Adrenal gland (tissue), 12 donors: Measurements from ENCODE around the gene ASPHD1. TPM values are rescaled to one million over a fixed set of nuclear protein-coding genes. Genes with fewer than 3 reads are reported as not detected.
A peak's percentile ranks its signal among the peaks of the same experiment; 100 is the strongest.

Experiments
- DNase-seq, 7 donors: peaks; one replicate each; pipeline ENCODE4 v3.0.0-alpha.2; 2019 to 2020
- H3K27ac ChIP-seq, 5 donors: fragments of 200-600 bp; sonication (generic) in 4 of 5; 1 replicate in 3 of 5; 2 replicates in 2 of 5; pipeline versions ENCODE4 v1.5.1 to v1.8.0; 2016 to 2020; ENCODE audit warnings: mild to moderate bottlenecking in 1 of 5
- H3K27me3 ChIP-seq: fragments of 200-600 bp; 2 replicates; pipeline ENCODE4 v1.8.0; 2021
- H3K36me3 ChIP-seq, 2 donors: fragments of 200-600 bp; replicated peaks in 1 of 2; 1 replicate in 1 of 2; 2 replicates in 1 of 2; pipeline versions ENCODE4 v1.5.1 to v1.8.0; 2018 to 2022
- H3K4me1 ChIP-seq, 2 donors: fragments of 200-600 bp; replicated peaks in 1 of 2; 1 replicate in 1 of 2; 2 replicates in 1 of 2; pipeline versions ENCODE4 v1.5.1 to v1.8.0; 2018 to 2021
- H3K4me3 ChIP-seq, 4 donors: fragments of 200-600 bp; sonication (generic) in 3 of 4; one replicate each; pipeline ENCODE4 v1.5.1; 2016 to 2018
- H3K9me3 ChIP-seq, 3 donors: fragments of 200-600 bp; sonication (generic) in 1 of 3; replicated peaks in 1 of 3; 1 replicate in 2 of 3; 2 replicates in 1 of 3; pipeline versions ENCODE4 v1.5.1 to v1.8.0; 2016 to 2021
- POLR2A ChIP-seq, 2 donors: fragments of 450-650 bp; IDR thresholded peaks; one replicate each; pipeline ENCODE4 v1.6.1; 2017; ENCODE audit warnings: antibody characterized with exemption in 2 of 2, mild to moderate bottlenecking in 2 of 2, moderate library complexity in 1 of 2
- WGBS, 4 donors: extraction: QIAGEN DNeasy Blood & Tissue Kit in 2 of 4; methylation state at CpG; one replicate each; pipeline versions ENCODE4 v1.1.5 to v1.1.7; 2013 to 2017; 5-methylcytosine and 5-hydroxymethylcytosine counted together
- intact Hi-C, 2 donors: fragments of 100-400 bp; cut with DNase I; formaldehyde crosslinking; loops; one replicate each; pipeline versions ENCODE4 v1.14.1 to v1.15.0; 2022 to 2023
- polyA plus RNA-seq, 3 donors: library from polyadenylated mRNA; stranded (reverse); fragments of 200-250 nt in 2 of 3; fragments of 350-450 nt in 1 of 3; fragmentation: Illumina TruSeq in 1 of 3; extraction: RNeasy Lipid Tissue Mini Kit (QIAGEN cat#74804) in 1 of 3; gene quantifications; one replicate each; pipeline ENCODE4 v1.2.3, GENCODE V29; 2013 to 2014
- total RNA-seq, 9 donors: library from RNA; depleted of rRNA in 4 of 9; stranded (reverse); fragments of >200 nt in 4 of 9; fragments of 120-200 nt in 1 of 9; fragmentation: NEBNext Ultra II Directional in 1 of 9; extraction: Animal tissue kit (Norgen Biotek cat#: 25700) in 1 of 9; gene quantifications; one replicate each; pipeline versions ENCODE4 v1.1.0 to v1.2.4, GENCODE V29; 2013 to 2023
- TF ChIP-seq, protein P1 (sequence below), 6 experiments: fragments of 450-650 bp in 4 of 6; fragments of 200-600 bp in 2 of 6; sonication (generic) in 1 of 6; IDR thresholded peaks; 1 replicate in 5 of 6; 2 replicates in 1 of 6; pipeline versions ENCODE4 v1.5.1 to v1.8.0; 2016 to 2021; ENCODE audit warnings: antibody characterized with exemption in 6 of 6, mild to moderate bottlenecking in 2 of 6, moderate library complexity in 1 of 6
- donor health status: healthy with polysubstance abuse.
- donor health status: Bipolar disorder and iron deficiency.
- donor health status: DM: yes; HTN: yes; CAD: no.
- donor health status: DM: no; HTN: no; CAD: no.
- donor health status: DM: no; HTN: no; CAD: no.
- donor health status: DM: yes; HTN: yes; CAD: no.

ASPHD1 gene
- total and polyA plus RNA-seq, 12 donors = 0.34 to 15.8 (median 4.4) TPM

DNA sequence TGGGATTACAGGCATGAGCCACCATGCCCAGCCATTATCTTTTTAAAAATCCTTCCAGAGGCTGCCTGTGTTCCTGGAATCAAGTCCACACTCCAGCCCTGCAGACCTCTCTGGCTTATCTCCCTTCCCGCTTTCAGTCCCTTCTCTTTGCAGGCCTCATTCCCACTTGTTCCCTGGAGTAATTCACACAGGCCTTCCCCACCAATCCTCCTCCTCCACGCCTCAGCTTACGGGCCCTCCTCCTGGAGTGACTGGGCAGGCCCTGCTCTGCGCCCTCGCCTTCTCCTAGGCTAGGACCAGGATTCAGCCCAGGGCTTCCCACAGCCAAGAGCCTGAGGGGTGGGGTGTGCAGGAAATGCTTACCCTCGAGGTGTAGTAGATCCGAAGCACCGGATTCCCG is 40.1 kb upstream of the ASPHD1 start:
- no peak for TF ChIP-seq POLR2A (IDR thresholded peaks at IDR 0.05)
- H3K4me3 ChIP-seq = no peak overlapping the region
- H3K9me3 ChIP-seq = no peaks in the 10 kb centered on the region
- intact Hi-C loops = no loop called here
- DNase-seq = no peak
- H3K27ac ChIP-seq = no peak overlapping the region
- WGBS, 4 donors = 84 to 91% (median 87%) methylated on average over 7 to 9 of the region's 9 CpGs
- H3K4me1 ChIP-seq = peaks cover 20 to 24% of the 10 kb centered on the region in 2 donors
- H3K36me3 ChIP-seq = peaks cover 0 to 31% of the 10 kb centered on the region in 2 donors
- no peaks in the 10 kb centered on the region for H3K27me3 ChIP-seq

DNA sequence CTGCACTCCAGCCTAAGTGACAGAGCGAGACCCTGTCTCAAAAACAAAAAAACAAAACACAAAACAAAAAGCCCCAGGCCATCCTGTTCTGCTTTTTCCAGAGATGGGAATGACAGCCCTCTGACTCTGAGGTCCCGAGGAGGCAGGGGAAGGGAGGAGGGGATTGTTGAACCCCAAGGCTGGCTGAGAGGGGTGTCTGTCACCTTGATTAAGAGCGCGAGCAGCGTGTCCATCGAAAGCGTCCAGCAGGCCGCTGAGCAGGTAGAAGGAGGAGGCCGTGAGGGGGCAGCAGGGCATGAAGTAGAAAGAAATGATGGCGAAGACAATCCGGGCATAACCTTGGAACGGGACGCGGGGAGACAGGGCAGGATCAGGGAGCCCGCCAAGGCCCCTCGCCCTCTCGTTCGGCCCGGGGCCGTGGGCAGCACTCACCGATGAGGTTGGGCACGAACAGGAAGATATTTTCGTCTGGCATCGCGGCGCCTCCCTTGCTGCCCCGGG is 37.9 kb upstream of the ASPHD1 start:
- DNase-seq = peak in 3 of 7 donors; percentile 39 to 64 (median 39)
- Histone ChIP-seq H3K4me3 (peak overlapping the region; percentile 87 to 98 (median 88)), H3K4me1 (peaks cover 15 to 20% of the 10 kb centered on the region in 2 donors), H3K27me3 (no peaks in the 10 kb centered on the region), H3K27ac (peak overlapping the region in 4 of 5 donors; percentile 88 to 96 (median 93)), H3K9me3 (no peaks in the 10 kb centered on the region), H3K36me3 (peaks cover 0 to 31% of the 10 kb centered on the region in 2 donors)
- WGBS, 4 donors = 1 to 3% (median 2%) methylated on average over 21 to 27 of the region's 27 CpGs
- no peak for TF ChIP-seq POLR2A (IDR thresholded peaks at IDR 0.05)
- TF ChIP-seq, protein P1, sequence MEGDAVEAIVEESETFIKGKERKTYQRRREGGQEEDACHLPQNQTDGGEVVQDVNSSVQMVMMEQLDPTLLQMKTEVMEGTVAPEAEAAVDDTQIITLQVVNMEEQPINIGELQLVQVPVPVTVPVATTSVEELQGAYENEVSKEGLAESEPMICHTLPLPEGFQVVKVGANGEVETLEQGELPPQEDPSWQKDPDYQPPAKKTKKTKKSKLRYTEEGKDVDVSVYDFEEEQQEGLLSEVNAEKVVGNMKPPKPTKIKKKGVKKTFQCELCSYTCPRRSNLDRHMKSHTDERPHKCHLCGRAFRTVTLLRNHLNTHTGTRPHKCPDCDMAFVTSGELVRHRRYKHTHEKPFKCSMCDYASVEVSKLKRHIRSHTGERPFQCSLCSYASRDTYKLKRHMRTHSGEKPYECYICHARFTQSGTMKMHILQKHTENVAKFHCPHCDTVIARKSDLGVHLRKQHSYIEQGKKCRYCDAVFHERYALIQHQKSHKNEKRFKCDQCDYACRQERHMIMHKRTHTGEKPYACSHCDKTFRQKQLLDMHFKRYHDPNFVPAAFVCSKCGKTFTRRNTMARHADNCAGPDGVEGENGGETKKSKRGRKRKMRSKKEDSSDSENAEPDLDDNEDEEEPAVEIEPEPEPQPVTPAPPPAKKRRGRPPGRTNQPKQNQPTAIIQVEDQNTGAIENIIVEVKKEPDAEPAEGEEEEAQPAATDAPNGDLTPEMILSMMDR (IDR thresholded peaks at IDR 0.05) = peak in 1 of 6 experiments; percentile 10
- intact Hi-C loops = no loop called here

DNA sequence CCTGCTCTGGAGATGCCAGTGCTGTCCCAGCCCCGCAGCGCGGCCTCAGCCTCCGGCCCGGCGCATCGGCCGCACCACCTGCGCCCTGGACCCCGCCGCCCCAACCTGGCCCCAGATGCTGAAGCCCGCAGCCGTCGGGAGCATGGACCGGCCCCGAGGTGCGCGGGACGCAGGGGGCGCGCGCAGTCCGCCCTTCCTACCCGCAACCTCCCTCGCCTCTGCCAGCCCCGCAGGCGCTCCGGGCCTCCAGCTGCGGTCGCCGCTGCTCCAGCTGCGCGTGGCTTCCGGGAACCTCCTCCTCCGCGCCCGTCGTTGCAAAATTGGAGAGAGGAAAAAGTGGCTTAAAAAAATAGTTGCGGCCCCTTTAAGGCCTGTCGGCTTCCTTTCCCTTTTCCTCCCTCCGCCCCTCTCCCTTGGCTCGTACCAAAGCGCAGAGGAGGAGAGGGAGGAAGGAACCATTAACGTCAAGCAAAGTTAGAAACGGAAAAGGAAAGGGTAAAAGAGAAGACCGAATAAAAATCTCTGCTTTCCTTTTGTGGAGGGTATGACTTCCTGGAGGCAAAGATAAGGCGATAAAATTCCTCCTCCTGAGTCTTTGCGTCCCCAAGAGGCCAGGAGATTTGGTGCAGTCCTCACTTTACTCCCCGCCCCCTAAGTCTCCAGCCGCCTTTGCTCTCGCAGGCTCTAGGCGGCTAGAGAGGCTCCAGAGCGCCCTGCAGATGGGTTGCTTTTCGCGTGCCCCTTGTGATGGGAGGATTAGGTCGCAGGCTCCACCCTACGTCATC is 37.2 kb upstream of the ASPHD1 start, which contains the start of gene CDIPT:
TSS of gene CDIPT (minus strand) at position 343 of the 785 bp plus-strand sequence. CDS start 369 bp downstream, outside the sequence.
- TF ChIP-seq POLR2A (IDR thresholded peaks at IDR 0.05) = peak; percentile 20 to 90
- TF ChIP-seq, protein P1 (IDR thresholded peaks at IDR 0.05) = peak; percentile 29 to 85 (median 66)
- intact Hi-C loops = no loop called here

DNA sequence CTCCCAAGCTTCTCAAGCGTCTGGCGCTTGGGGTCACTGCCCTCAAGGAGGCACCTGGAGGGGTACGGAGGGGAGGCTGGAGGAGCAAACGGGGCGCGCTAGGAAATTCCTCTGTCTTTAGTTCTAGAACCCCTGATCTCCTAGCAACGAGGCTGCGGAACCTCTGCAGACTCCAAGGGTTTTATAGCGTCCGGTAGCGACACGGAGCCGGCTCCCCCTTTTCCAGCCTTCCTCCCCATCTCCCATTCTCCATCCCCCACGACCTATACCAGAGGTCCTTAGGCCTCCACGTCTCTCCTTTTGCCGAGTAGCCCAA is 36.7 kb upstream of the ASPHD1 start:
- intact Hi-C loops = no loop called here

More for the DNA sequence above, 37.2 kb upstream of the ASPHD1 start, which contains the start of gene CDIPT:
- Histone ChIP-seq H3K36me3 (peaks cover 0 to 31% of the 10 kb centered on the region in 2 donors), H3K9me3 (no peaks in the 10 kb centered on the region), H3K27ac (peak within 1 kb of the TSS; percentile 88 to 98 (median 95)), H3K27me3 (no peaks in the 10 kb centered on the region), H3K4me3 (peak within 1 kb of the TSS; percentile 87 to 98 (median 88)), H3K4me1 (peaks cover 11 to 20% of the 10 kb centered on the region in 2 donors)
- peak; percentile 92 to 97 (median 96) for DNase-seq
- 0% methylated on average over 17 to 57 of the region's 57 CpGs for WGBS, 4 donors

More for the DNA sequence above, 36.7 kb upstream of the ASPHD1 start:
- DNase-seq = no peak
- TF ChIP-seq POLR2A (IDR thresholded peaks at IDR 0.05) = no peak
- TF ChIP-seq, protein P1 (IDR thresholded peaks at IDR 0.05) = peak in 2 of 6 experiments; percentile 5 to 12
- Histone ChIP-seq H3K27me3 (no peaks in the 10 kb centered on the region), H3K4me3 (peak overlapping the region in 1 of 4 donors; percentile 88), H3K9me3 (no peaks in the 10 kb centered on the region), H3K4me1 (peaks cover 11 to 20% of the 10 kb centered on the region in 2 donors), H3K36me3 (peaks cover 0 to 26% of the 10 kb centered on the region in 2 donors), H3K27ac (peak overlapping the region in 3 of 5 donors; percentile 88 to 96 (median 91))
- 30 to 42% (median 35%) methylated on average over 14 to 16 of the region's 16 CpGs for WGBS, 4 donors
